ENCODE data around the gene CARHSP1. TPM values are rescaled to one million over a fixed set of nuclear protein-coding genes. Genes with fewer than 3 reads are reported as not detected.

The CARHSP1 gene
- total and polyA plus RNA-seq, 2 of the 4 experiments (the other 2 are of a cell fraction), result 121 to 138 TPM

DNA sequence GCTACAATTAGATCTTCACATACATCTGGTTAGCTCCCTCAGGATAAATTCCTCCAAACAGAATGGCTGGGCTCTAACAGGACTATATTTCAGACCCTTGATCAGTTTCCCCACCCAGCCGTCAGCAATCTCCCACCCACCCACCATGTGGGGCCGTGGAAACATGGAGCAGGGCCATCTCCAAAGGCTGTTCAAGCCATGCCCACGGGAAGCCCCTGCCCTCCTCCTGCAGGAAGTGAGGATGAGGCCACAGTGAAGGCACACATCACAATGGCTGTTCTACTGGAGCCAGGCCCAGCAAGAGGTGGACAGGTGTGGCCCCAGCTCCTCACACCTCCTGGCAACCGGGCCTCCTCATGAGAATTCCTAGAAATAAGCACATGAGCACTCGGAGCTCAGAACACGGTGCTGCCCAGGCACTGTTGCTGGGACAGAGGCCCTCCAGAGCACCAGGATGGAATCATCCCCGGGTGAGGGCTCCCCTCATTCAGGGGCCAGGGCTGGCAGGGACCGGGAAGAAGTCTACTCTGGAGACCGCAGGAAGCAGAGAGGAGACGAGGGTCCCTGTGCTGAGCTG is 13.3 kb upstream of the CARHSP1 start, which contains the start of gene LITAFD:
TSS of gene LITAFD (plus strand) at position 311 of the 577 bp plus-strand sequence. CDS start 2,005 bp downstream, outside the sequence.
- Histone ChIP-seq H4K20me1 (ENCODE audit: insufficient read depth, low read length) (peaks cover 22% of the 10 kb centered on the region), H3K9me1 (ENCODE audit: insufficient read depth, low read length) (peaks cover 32% of the 10 kb centered on the region), H3K4me1 (ENCODE audit: control insufficient read depth, insufficient read depth, low read length) (peaks cover 38% of the 10 kb centered on the region), H3K9me3 (ENCODE audit: control insufficient read depth, insufficient read depth, low read length) (no peaks in the 10 kb centered on the region), H3K4me2 (ENCODE audit: low read depth, low read length) (no peak within 1 kb of the TSS), H2BK15ac (ENCODE audit: low read depth, low read length) (no peak within 1 kb of the TSS), H3K14ac (replicated peaks; ENCODE audit: low read depth, low read length) (no peak within 1 kb of the TSS), H3K4ac (ENCODE audit: low read depth, low read length) (peak within 1 kb of the TSS; percentile 57; the same call in 1 of the 2 replicates), H4K91ac (ENCODE audit: insufficient read depth, low read depth, low read length) (peak within 1 kb of the TSS; percentile 32), H3K18ac (ENCODE audit: low read depth, low read length) (no peak within 1 kb of the TSS), H4K5ac (ENCODE audit: low read depth, low read length) (no peak within 1 kb of the TSS), H2AK5ac (ENCODE audit: low read depth, low read length) (peak within 1 kb of the TSS; percentile 60; the same call in 1 of the 2 replicates), H3K79me1 (ENCODE audit: low read depth in 1 of 2, low read length in 2 of 2) (peaks cover 1 to 29% of the 10 kb centered on the region in 2 experiments; a peak in 2 of 4 replicates), H3K4me3 (ENCODE audit: insufficient read depth, low read depth, low read length) (no peak within 1 kb of the TSS), H3K56ac (ENCODE audit: extremely low read depth, insufficient read depth, low read length) (no peak within 1 kb of the TSS), H2AFZ (replicated peaks; ENCODE audit: low read length, poor library complexity) (no peak within 1 kb of the TSS), H4K8ac (ENCODE audit: low read depth in 2 of 2, low read length in 2 of 2) (no peak within 1 kb of the TSS), H3K36me3 (ENCODE audit: control insufficient read depth, insufficient read depth, low read length) (no peaks in the 10 kb centered on the region), H3K27me3 (ENCODE audit: control insufficient read depth, insufficient read depth, low read length) (no peaks in the 10 kb centered on the region), H3K9ac (ENCODE audit: low read depth, low read length) (no peak within 1 kb of the TSS), H2AK9ac (replicated peaks; ENCODE audit: low read depth, low read length, poor library complexity) (no peak within 1 kb of the TSS), H2BK5ac (ENCODE audit: low read depth, low read length, poor library complexity, severe bottlenecking) (no peak within 1 kb of the TSS), H2BK120ac (ENCODE audit: low read depth, low read length) (no peak within 1 kb of the TSS), H3K27ac (ENCODE audit: insufficient read depth, low read length) (no peak within 1 kb of the TSS), H2BK20ac (ENCODE audit: low read depth, low read length) (no peak within 1 kb of the TSS; the same call in none of the 2 replicates), H3K23ac (ENCODE audit: low read depth, low read length) (no peak within 1 kb of the TSS)
- in situ Hi-C loops (cut with MboI; ENCODE audit: low sequenced_read_pairs), result loop anchor here (5.0 kb wide), 2 partner anchors 225 to 315 kb away; no protein-coding TSS in a partner anchor
- dilution Hi-C loops (cut with HindIII; ENCODE audit: low sequenced_read_pairs, unreplicated experiment), result no loop called here
- ChIA-PET CTCF (no interaction called here), POLR2A (ENCODE audit: unreplicated experiment) (interaction anchor here (0.6 kb wide), 1 partner anchor 221 kb away, joined by 6 read pairs; no protein-coding TSS in a partner anchor)
- DNase-seq (no peak), ATAC-seq (ENCODE audit: low read depth) (no peak)
- BruUV-seq (replicated peaks), result no TSS peak
- 73% methylated on average over 6 of the region's 10 CpGs; no CpG with 5 or more reads in 1 of the 2 experiments for WGBS, 2 experiments (ENCODE audit: extremely low coverage in 2 of 2, insufficient read length in 1 of 2)
- no peak for TF ChIP-seq SMC3 (IDR thresholded peaks at IDR 0.05; ENCODE audit: low read depth, low read length)
- TF ChIP-seq USF2 (IDR thresholded peaks at IDR 0.05; ENCODE audit: low read depth, low read length), result no peak
- no peak for TF ChIP-seq FOS (IDR thresholded peaks at IDR 0.05; ENCODE audit: low read depth, low read length)
- TF ChIP-seq MAZ (IDR thresholded peaks at IDR 0.05; ENCODE audit: borderline replicate concordance, low read depth, low read length), result no peak
- TF ChIP-seq CHD1 (IDR thresholded peaks at IDR 0.05; ENCODE audit: low read depth, low read length), result no peak
- no peak for TF ChIP-seq RAD21 (IDR thresholded peaks at IDR 0.05; ENCODE audit: low read length)
- TF ChIP-seq BHLHE40 (IDR thresholded peaks at IDR 0.05; ENCODE audit: low read depth, low read length), result no peak
- TF ChIP-seq MAFK (IDR thresholded peaks at IDR 0.05; ENCODE audit: low read depth, low read length), result no peak
- no peak for TF ChIP-seq MXI1 (IDR thresholded peaks at IDR 0.05; ENCODE audit: borderline replicate concordance, low read depth, low read length)
- TF ChIP-seq, protein P1, sequence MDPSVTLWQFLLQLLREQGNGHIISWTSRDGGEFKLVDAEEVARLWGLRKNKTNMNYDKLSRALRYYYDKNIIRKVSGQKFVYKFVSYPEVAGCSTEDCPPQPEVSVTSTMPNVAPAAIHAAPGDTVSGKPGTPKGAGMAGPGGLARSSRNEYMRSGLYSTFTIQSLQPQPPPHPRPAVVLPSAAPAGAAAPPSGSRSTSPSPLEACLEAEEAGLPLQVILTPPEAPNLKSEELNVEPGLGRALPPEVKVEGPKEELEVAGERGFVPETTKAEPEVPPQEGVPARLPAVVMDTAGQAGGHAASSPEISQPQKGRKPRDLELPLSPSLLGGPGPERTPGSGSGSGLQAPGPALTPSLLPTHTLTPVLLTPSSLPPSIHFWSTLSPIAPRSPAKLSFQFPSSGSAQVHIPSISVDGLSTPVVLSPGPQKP (IDR thresholded peaks at IDR 0.05; ENCODE audit: borderline replicate concordance, low read depth, low read length), result no peak
- no peak for TF ChIP-seq RCOR1 (IDR thresholded peaks at IDR 0.05; ENCODE audit: insufficient replicate concordance, low read length)
- TF ChIP-seq CEBPB (IDR thresholded peaks at IDR 0.05; ENCODE audit: low read depth, low read length), result no peak
- intact Hi-C loops (cut with micrococcal nuclease), result loop anchor here (10.0 kb wide), 1 partner anchor 63 kb away; no protein-coding TSS in a partner anchor
